Measurements from ENCODE around the gene SPATA22.
"Not testable (repeated sequence)": the region's sequence is repeated elsewhere in the genome, so short reads cannot be mapped to it uniquely, and the experiment has no call there.

The SPATA22 gene

GRCh38 chr17:3471599-3471998 lies at the start of gene SPATA22:
SPATA22 (minus strand) TSS chr17:3471819; CDS start chr17:3469325, 2,494 bp downstream.
- no peak for DNase-seq

- not testable (repeated sequence) for DNase-seq
Measured at GRCh38 chr17:3519472-3519871, 47.9 kb upstream of the SPATA22 start.

GRCh38 chr17:3514873-3515272 lies 43.3 kb upstream of the SPATA22 start:
- no peak for DNase-seq

GRCh38 chr17:3514167-3514566 lies 42.5 kb upstream of the SPATA22 start:
- DNase-seq, result not testable (repeated sequence)

- DNase-seq, result no peak
Measured at GRCh38 chr17:3513305-3514035, 41.9 kb upstream of the SPATA22 start.

- no peak for DNase-seq
Measured at GRCh38 chr17:3512505-3513171, 41.0 kb upstream of the SPATA22 start.

GRCh38 chr17:3511852-3512504 lies 40.4 kb upstream of the SPATA22 start:
- no peak for DNase-seq

- no peak for DNase-seq
Measured at GRCh38 chr17:3510090-3510489, 38.5 kb upstream of the SPATA22 start.

GRCh38 chr17:3507869-3508268 lies 36.2 kb upstream of the SPATA22 start:
- no peak for DNase-seq

GRCh38 chr17:3507071-3507470 lies 35.5 kb upstream of the SPATA22 start:
- DNase-seq, result no peak

GRCh38 chr17:3506054-3506453 lies 34.4 kb upstream of the SPATA22 start:
- no peak for DNase-seq

GRCh38 chr17:3505008-3505407 lies 33.4 kb upstream of the SPATA22 start:
- DNase-seq, result no peak

- DNase-seq, result no peak
Measured at GRCh38 chr17:3503285-3503684, 31.7 kb upstream of the SPATA22 start.

GRCh38 chr17:3502466-3502865 lies 30.8 kb upstream of the SPATA22 start:
- DNase-seq, result no peak

- DNase-seq, result no peak
Measured at GRCh38 chr17:3501344-3501743, 29.7 kb upstream of the SPATA22 start.

- no peak for DNase-seq
Measured at GRCh38 chr17:3497101-3497500, 25.5 kb upstream of the SPATA22 start.

GRCh38 chr17:3485481-3486068 lies 14.0 kb upstream of the SPATA22 start:
- no peak for DNase-seq

GRCh38 chr17:3482852-3483251 lies 11.2 kb upstream of the SPATA22 start:
- DNase-seq, result no peak

GRCh38 chr17:3479988-3480387 lies 8.4 kb upstream of the SPATA22 start:
- no peak for DNase-seq

- no peak for DNase-seq
Measured at GRCh38 chr17:3475812-3476610, 4.4 kb upstream of the SPATA22 start, which contains the start of gene ASPA. ASPA (plus strand) TSS chr17:3475997; CDS start chr17:3476160, 163 bp downstream.

- DNase-seq, result no peak
Measured at GRCh38 chr17:3475251-3475685, 3.6 kb upstream of the SPATA22 start.

GRCh38 chr17:3474212-3474611 lies 2.6 kb upstream of the SPATA22 start:
- DNase-seq, result no peak

GRCh38 chr17:3472137-3472536 lies 518 bp upstream of the SPATA22 start:
- no peak for DNase-seq
